IPS-18c (cell line): Measurements from ENCODE around the gene LSP1.
"Not testable (repeated sequence)": the region's sequence is repeated elsewhere in the genome, so short reads cannot be mapped to it uniquely, and the experiment has no call there.

Experiments
- H3K4me3 ChIP-seq: 2 replicates; pipeline ENCODE4 v1.7.0; 2013; ENCODE audit warnings: low read depth, mild to moderate bottlenecking, low read length, moderate library complexity; ENCODE audit not compliant: insufficient read depth
- H3K9me3 ChIP-seq: one replicate; pipeline ENCODE4 v1.6.1; 2013; ENCODE audit warnings: mild to moderate bottlenecking, low read length, moderate library complexity; ENCODE audit not compliant: control insufficient read depth, insufficient read depth

The LSP1 gene

GRCh38 chr11:1876361-1877063 lies 23.6 kb downstream of the LSP1 start:
- H3K9me3 ChIP-seq = no peaks in the 10 kb centered on the region

DNA sequence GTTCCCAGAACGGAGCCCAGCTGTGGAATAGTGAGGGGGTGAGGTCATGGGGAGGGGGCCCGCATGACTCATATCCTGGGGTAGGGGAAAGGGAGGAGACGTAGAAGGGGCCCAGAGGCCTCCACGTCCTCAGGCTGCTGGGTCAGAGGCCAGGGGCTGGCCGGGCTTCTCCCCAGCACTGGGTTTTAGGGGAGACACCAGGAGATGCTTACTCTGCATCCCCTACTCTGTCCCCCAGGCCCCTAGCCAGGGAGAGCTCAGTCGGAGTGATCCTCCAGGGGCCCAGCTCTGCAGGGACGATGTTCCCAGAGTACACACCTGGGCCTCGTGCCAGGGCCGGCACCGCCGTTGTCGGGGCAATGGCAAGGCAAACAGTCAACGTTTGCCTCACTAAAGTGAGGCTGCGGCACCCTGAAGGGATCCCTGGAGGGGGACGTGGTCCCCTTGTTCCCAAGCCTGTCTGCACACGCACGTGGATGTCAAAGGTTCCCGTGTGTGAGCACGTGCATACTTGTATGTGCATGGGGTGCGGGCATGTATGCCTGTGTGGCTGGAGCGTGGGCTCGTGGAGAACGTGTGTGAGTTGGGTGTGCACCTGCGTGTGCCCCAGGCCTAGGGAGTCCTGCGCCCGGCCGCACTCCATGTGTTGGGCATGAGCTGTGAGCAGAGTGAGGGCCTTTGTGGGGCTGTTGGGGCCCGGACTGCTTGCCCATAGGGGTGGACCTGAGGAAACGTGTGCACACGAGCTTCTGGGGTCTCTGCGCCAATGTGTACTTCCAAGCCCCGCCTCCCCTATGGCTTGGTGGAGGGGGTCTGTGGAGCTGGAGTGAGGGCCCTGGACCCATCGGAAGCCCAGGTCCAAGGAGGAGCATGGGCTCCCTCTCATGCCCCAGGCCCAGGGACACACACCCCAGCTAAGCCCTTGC lies 24.6 kb downstream of the LSP1 start:
- H3K9me3 ChIP-seq = no peaks in the 10 kb centered on the region
- no peak overlapping the region for H3K4me3 ChIP-seq

More at GRCh38 chr11:1876361-1877063, 23.6 kb downstream of the LSP1 start:
- no peak overlapping the region for H3K4me3 ChIP-seq

GRCh38 chr11:1878137-1879031 lies 25.5 kb downstream of the LSP1 start:
- no peaks in the 10 kb centered on the region for H3K9me3 ChIP-seq
- H3K4me3 ChIP-seq = no peak overlapping the region

GRCh38 chr11:1879342-1879940 lies 26.6 kb downstream of the LSP1 start:
- Histone ChIP-seq H3K4me3 (no peak overlapping the region), H3K9me3 (no peaks in the 10 kb centered on the region)

DNA sequence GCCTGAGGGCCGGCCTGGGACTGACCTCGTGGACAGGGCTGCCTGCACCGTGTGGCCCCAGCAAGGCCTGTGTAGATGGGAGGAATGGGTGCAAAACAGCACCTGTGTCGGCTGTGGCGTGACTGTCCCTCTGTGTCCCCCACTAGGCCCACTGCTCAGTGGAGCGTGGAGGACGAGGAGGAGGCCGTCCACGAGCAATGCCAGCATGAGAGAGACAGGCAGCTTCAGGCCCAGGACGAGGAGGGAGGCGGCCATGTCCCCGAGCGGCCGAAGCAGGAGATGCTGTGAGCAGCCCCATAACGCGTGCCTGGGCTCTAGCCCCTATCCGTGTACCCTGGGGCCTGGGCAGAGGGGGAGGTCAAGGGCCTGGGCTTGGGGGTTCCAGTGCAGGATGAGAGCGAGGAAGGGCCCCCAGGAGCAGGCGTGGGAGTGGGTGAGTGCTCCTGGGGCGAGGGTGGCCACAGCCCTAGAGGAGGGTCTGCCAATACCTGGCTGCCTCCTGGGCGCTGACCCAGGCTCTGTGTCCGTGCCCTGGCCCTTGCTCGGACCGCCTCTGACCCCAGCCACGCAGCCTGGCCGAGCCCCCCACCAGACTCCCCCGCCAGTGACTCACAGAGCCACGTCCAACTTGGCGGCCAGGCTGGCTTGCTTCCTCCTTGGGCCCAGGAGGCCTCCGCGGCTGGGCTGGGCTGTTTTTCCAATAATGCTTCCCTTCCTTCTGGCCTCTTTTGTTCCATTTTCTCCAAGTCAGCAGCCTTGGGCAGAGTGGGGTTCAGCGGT lies 27.2 kb downstream of the LSP1 start:
- H3K4me3 ChIP-seq = no peak overlapping the region
- H3K9me3 ChIP-seq = no peaks in the 10 kb centered on the region

- Histone ChIP-seq H3K4me3 (no peak overlapping the region), H3K9me3 (no peaks in the 10 kb centered on the region)
Measured at GRCh38 chr11:1880746-1881441, 28.0 kb downstream of the LSP1 start.

GRCh38 chr11:1881442-1882264 lies 28.8 kb downstream of the LSP1 start:
- no peak overlapping the region for H3K4me3 ChIP-seq
- H3K9me3 ChIP-seq = no peaks in the 10 kb centered on the region

DNA sequence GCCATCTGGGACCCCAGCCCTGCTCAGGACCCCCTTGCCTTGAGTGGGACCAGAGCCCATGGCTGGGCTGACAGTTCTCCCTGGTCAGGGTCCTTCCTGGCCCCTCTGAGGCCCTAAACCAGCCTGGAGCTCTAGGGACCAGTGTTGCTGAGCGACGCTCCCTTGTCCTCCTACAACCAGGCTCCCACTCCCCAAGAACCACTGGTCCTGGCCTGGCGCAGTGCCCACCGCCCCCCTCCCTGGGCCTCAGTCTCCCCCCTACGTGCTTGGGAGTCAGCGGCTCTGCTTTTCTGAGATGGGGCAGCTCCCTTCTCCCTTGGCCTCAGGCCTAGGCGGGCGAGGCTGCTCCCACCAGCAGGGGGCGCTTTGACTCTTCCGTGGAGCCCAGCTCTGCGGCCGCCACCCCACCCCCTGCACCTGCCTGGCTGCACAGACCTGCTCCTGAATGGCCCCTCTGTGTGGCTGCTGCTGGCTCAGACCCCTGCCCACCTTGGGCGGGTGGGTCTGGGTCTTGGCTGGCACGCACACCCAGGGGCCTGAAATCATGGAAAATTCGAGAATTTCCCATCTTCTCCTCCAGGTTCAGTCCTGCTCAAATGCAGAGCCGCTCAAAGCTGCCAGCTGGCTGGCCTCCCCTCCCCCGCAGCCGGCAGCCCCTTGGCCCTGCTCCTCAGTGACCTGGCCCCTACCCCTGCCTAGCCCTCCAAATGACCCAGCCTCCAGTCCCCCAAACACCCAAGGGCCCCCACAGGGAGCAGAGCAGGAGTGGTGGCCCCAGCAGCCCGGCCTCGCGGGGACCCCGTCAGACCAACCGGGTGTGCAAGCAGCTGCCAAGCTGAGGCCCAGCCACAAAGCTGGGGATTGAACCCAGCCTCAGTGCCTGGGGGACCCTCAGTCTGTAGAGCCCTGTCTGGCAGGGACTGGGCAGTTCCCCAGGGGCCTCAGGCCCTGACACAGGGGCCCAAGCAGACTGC lies 29.7 kb downstream of the LSP1 start:
- Histone ChIP-seq H3K9me3 (no peaks in the 10 kb centered on the region), H3K4me3 (no peak overlapping the region)

- Histone ChIP-seq H3K9me3 (no peaks in the 10 kb centered on the region), H3K4me3 (no peak overlapping the region)
Measured at GRCh38 chr11:1883346-1884302, 30.7 kb downstream of the LSP1 start.

DNA sequence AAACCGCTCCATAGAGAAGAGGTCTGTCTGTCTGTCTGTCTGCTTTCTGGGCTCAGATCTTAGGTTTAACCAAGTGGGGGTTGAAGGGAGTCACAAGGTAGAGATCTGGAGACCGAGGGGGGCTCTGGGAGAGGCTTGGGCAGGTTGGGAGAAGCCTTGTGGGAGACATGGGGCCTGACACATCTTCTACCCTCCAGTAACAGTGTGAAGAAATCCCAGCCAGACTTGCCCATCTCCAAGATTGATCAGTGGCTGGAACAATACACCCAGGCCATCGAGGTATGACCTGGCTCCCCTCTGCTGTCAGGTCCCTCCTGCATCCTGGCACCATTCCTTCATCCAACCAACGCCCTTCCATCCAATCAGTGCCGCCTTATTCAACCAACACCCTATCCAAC lies 31.4 kb downstream of the LSP1 start:
- H3K9me3 ChIP-seq = no peaks in the 10 kb centered on the region
- no peak overlapping the region for H3K4me3 ChIP-seq

DNA sequence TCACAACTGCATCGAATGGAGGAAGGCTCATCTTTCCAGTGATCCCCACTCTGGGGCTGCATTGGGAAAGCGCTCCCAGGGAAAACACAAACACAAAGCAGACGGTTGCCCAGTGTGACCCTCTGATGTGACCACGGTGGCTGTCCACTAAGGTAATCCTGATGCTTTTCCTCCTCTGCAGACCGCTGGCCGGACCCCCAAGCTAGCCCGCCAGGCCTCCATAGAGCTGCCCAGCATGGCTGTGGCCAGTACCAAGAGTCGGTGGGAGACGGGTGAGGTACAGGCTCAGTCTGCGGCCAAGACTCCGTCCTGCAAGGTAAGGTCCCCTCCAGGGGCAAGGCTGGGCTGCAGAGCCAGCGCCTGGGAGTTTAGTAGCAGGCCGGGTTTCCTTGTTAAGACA lies 33.7 kb downstream of the LSP1 start:
- H3K4me3 ChIP-seq, H3K9me3 ChIP-seq: not testable (repeated sequence)

GRCh38 chr11:1887451-1888346 lies 34.8 kb downstream of the LSP1 start:
- Histone ChIP-seq H3K9me3 (no peaks in the 10 kb centered on the region), H3K4me3 (no peak overlapping the region)
